Fibroblast of lung (primary cell): ENCODE data around the gene VPS50. TPM values are rescaled to one million over a fixed set of nuclear protein-coding genes. Genes with fewer than 3 reads are reported as not detected.

ENCODE experiments used
- DNase-seq, 2 donors: peaks; one replicate each; pipeline versions ENCODE4 v3.0.0 to v3.0.0-alpha.2; 2010; ENCODE audit warnings: low read depth in 2 of 2
- H2AFZ ChIP-seq: 2 replicates; pipeline ENCODE4 v1.5.1; 2012; ENCODE audit warnings: low read length, control low read depth, inconsistent platforms
- H3K27ac ChIP-seq: 2 replicates; pipeline ENCODE4 v1.5.1; 2011; ENCODE audit warnings: low read length, control low read depth; ENCODE audit not compliant: insufficient read depth
- H3K27me3 ChIP-seq: 2 replicates; pipeline ENCODE4 v1.5.1; 2011; ENCODE audit warnings: mild to moderate bottlenecking, low read length; ENCODE audit not compliant: control insufficient read depth, insufficient read depth
- H3K36me3 ChIP-seq: 2 replicates; pipeline ENCODE4 v1.5.1; 2011; ENCODE audit warnings: low read length; ENCODE audit not compliant: control insufficient read depth, insufficient read depth
- H3K4me1 ChIP-seq: 2 replicates; pipeline ENCODE4 v1.5.1; 2011; ENCODE audit warnings: low read length; ENCODE audit not compliant: control insufficient read depth, insufficient read depth; ENCODE audit errors: extremely low read depth
- H3K4me2 ChIP-seq: 2 replicates; pipeline ENCODE4 v1.5.1; 2011; ENCODE audit warnings: low read length, control low read depth; ENCODE audit not compliant: insufficient read depth; ENCODE audit errors: extremely low read depth
- H3K4me3 ChIP-seq, 4 experiments: fragments of 200-600 bp in 1 of 4; sonication (generic) in 1 of 4; replicated peaks in 1 of 4; 2 replicates each; pipeline ENCODE4 v1.5.1; 2011 to 2016; ENCODE audit warnings: low read length in 4 of 4, low read depth in 3 of 4, mild to moderate bottlenecking in 3 of 4, control low read depth in 2 of 4, inconsistent platforms in 1 of 4, mixed read lengths in 1 of 4; ENCODE audit not compliant: insufficient read depth in 1 of 4; ENCODE audit errors: control extremely low read depth in 1 of 4
- H3K79me2 ChIP-seq: 2 replicates; pipeline ENCODE4 v1.5.1; 2012; ENCODE audit warnings: mild to moderate bottlenecking, low read length, inconsistent platforms; ENCODE audit not compliant: control insufficient read depth, insufficient read depth
- H3K9ac ChIP-seq: 2 replicates; pipeline ENCODE4 v1.5.1; 2011; ENCODE audit warnings: mild to moderate bottlenecking, low read length, control low read depth; ENCODE audit not compliant: insufficient read depth
- H3K9me3 ChIP-seq: 2 replicates; pipeline ENCODE4 v1.5.1; 2012; ENCODE audit warnings: low read depth, low read length; ENCODE audit not compliant: control insufficient read depth, insufficient read depth
- H4K20me1 ChIP-seq: 2 replicates; pipeline ENCODE4 v1.5.1; 2011; ENCODE audit warnings: low read length; ENCODE audit not compliant: control insufficient read depth, insufficient read depth; ENCODE audit errors: extremely low read depth
- EZH2 ChIP-seq: IDR thresholded peaks from 2 replicates; pipeline ENCODE4 v1.5.1; 2012; ENCODE audit warnings: low read length, control low read depth, mild to moderate bottlenecking; ENCODE audit errors: missing control alignments
- polyA plus RNA-seq, 2 donors: library from polyadenylated mRNA; depleted of rRNA in 1 of 2; stranded (reverse) in 1 of 2; unstranded in 1 of 2; fragments of >200 nt; gene quantifications; 2 replicates each; pipeline ENCODE4 v1.2.1, GENCODE V29; 2011 to 2012; ENCODE audit warnings: missing spikeins in 1 of 2
- total RNA-seq: library from RNA; depleted of rRNA; stranded (reverse); fragments of >200 nt; gene quantifications from 2 replicates; pipeline ENCODE4 v1.2.1, GENCODE V29; 2014
- TF ChIP-seq, protein P1 (sequence below), 2 donors: IDR thresholded peaks in 1 of 2; conservative IDR thresholded peaks in 1 of 2; 1 replicate in 1 of 2; 2 replicates in 1 of 2; pipeline ENCODE4 v1.5.1; 2011 to 2012; ENCODE audit warnings: low read length in 2 of 2, control low read depth in 1 of 2, inconsistent platforms in 1 of 2, low read depth in 1 of 2, mild to moderate bottlenecking in 1 of 2

The VPS50 gene
- total and polyA plus RNA-seq, 2 donors (not counting 1 experiment from before 2014, with no cell fraction given) = 16.1 to 46.4 TPM

DNA sequence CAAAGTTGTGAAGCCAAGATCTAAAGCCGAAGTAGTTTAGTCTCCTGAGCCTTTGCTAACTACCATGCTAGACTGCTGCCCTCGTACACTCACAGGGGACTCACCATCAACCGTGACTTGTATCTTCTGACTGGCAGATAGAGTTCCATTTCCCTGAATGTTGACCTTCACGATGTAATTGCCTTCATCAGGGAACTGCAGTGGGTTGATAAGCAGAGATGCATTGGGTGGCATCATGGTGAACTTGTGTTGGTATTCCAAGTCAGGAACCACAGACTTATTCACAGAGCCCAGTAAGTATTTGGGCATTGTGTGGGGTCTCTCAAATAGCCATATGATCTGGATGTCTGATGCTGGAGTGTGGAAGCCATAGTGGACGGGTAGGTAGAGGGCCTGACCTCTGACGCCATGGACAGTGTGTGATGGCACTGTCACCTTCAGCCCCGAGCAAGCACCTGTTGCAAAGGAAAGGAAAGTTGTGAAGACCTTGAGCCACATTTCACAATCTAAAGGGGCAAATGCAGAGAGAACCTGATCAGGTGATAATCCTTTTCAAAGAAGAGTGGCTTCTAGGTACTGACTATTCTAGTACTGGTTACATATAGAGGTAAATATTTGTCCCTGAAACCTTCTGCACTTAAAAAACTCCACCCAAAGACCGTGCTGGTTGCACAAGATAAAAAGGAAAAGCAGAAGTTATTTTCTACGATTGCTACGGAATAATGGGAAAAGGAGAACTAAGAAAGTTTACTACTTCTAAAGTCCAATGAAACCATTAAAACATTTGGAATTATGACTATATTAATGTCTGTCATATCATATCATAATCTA, 13.0 kb upstream of the VPS50 start:
- H3K36me3 ChIP-seq = no peaks in the 10 kb centered on the region
- no peak for DNase-seq
- no peaks in the 10 kb centered on the region for H3K4me1 ChIP-seq
- no peaks in the 10 kb centered on the region for H3K79me2 ChIP-seq
- H3K4me3 ChIP-seq = no peak overlapping the region
- no peak overlapping the region for H3K27ac ChIP-seq
- H3K9me3 ChIP-seq = no peaks in the 10 kb centered on the region
- no peak for TF ChIP-seq EZH2
- TF ChIP-seq, protein P1, sequence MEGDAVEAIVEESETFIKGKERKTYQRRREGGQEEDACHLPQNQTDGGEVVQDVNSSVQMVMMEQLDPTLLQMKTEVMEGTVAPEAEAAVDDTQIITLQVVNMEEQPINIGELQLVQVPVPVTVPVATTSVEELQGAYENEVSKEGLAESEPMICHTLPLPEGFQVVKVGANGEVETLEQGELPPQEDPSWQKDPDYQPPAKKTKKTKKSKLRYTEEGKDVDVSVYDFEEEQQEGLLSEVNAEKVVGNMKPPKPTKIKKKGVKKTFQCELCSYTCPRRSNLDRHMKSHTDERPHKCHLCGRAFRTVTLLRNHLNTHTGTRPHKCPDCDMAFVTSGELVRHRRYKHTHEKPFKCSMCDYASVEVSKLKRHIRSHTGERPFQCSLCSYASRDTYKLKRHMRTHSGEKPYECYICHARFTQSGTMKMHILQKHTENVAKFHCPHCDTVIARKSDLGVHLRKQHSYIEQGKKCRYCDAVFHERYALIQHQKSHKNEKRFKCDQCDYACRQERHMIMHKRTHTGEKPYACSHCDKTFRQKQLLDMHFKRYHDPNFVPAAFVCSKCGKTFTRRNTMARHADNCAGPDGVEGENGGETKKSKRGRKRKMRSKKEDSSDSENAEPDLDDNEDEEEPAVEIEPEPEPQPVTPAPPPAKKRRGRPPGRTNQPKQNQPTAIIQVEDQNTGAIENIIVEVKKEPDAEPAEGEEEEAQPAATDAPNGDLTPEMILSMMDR (conservative IDR thresholded peaks at IDR 0.05 in 1 of 2, IDR thresholded peaks at IDR 0.05 in 1 of 2; ENCODE audit: low read depth in 1 of 2, low read length in 2 of 2) = no peak
- no peak overlapping the region for H2AFZ ChIP-seq
- no peak overlapping the region for H3K4me2 ChIP-seq
- no peak overlapping the region for H3K9ac ChIP-seq
- peaks cover 22% of the 10 kb centered on the region for H3K27me3 ChIP-seq
- no peaks in the 10 kb centered on the region for H4K20me1 ChIP-seq

GRCh38 chr7:93219868-93220267, 12.3 kb upstream of the VPS50 start:
- H3K9ac ChIP-seq = no peak overlapping the region
- TF ChIP-seq, protein P1 (conservative IDR thresholded peaks at IDR 0.05 in 1 of 2, IDR thresholded peaks at IDR 0.05 in 1 of 2; ENCODE audit: low read depth in 1 of 2, low read length in 2 of 2) = no peak
- no peak for TF ChIP-seq EZH2
- no peak overlapping the region for H3K4me3 ChIP-seq
- H3K9me3 ChIP-seq = no peaks in the 10 kb centered on the region
- H4K20me1 ChIP-seq = no peaks in the 10 kb centered on the region
- H3K36me3 ChIP-seq = no peaks in the 10 kb centered on the region
- no peak overlapping the region for H3K27ac ChIP-seq
- no peaks in the 10 kb centered on the region for H3K4me1 ChIP-seq
- peaks cover 22% of the 10 kb centered on the region for H3K27me3 ChIP-seq
- H2AFZ ChIP-seq = no peak overlapping the region
- no peak overlapping the region for H3K4me2 ChIP-seq
- DNase-seq = no peak
- H3K79me2 ChIP-seq = no peaks in the 10 kb centered on the region

DNA sequence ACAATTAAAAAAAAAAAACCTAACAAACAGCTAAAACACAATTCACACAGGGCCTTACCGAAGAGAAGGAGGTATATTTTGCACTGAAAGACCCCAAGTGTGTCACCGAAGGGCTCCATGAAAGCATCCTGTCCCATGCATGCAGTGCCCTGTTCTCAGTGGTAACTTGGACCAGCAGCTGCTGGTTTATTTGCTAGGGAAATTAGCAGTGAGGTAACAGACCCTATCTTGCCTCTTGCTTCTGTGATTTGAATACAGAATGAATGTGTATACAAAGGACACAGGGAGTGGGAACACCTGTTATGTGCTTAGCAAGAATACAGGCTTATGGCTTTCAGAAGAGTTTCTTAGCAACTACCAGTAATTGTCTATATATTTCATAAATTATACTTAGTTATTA, 5.9 kb upstream of the VPS50 start, which contains the start of gene HEPACAM2:
TSS of gene HEPACAM2 (minus strand) at position 160 of the 400 bp plus-strand sequence.
- H2AFZ ChIP-seq = no peak within 1 kb of the TSS
- no peak for TF ChIP-seq EZH2
- TF ChIP-seq, protein P1 (conservative IDR thresholded peaks at IDR 0.05 in 1 of 2, IDR thresholded peaks at IDR 0.05 in 1 of 2; ENCODE audit: low read depth in 1 of 2, low read length in 2 of 2) = no peak
- no peaks in the 10 kb centered on the region for H3K36me3 ChIP-seq
- no peaks in the 10 kb centered on the region for H3K79me2 ChIP-seq
- no peak within 1 kb of the TSS for H3K9ac ChIP-seq
- H3K4me2 ChIP-seq = no peak within 1 kb of the TSS
- H3K27me3 ChIP-seq = peaks cover 5% of the 10 kb centered on the region
- no peaks in the 10 kb centered on the region for H3K4me1 ChIP-seq
- no peak for DNase-seq
- H3K9me3 ChIP-seq = no peaks in the 10 kb centered on the region
- H3K4me3 ChIP-seq = no peak within 1 kb of the TSS
- H4K20me1 ChIP-seq = no peaks in the 10 kb centered on the region
- H3K27ac ChIP-seq = no peak within 1 kb of the TSS
